Amniotic stem cell (primary cell): ENCODE results near the gene COL18A1.

Source experiments
- DNase-seq: peaks from one replicate; lab custom pipeline; 2025; lab: John Stamatoyannopoulos, UW

Gene COL18A1

DNA sequence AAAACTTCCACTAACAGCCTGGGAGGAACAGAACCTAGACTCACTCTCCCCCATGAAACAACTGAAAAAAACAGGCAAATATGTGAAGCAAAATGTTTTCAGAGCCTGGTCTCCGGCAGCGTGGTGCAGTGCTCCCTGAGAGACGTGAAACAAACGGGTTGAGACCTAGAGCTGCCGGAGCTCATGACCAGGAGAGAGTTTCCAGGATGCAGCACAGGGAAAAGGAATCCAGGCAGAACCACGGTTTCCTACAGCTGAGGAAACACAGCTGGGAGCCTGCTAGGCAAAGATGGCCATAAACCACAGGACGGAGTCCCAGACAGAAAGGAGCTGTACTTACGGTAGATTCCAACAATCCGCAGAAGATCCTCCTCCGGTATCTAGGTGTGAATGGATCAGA is 157.4 kb downstream of the COL18A1 start:
- DNase-seq: no peak

DNA sequence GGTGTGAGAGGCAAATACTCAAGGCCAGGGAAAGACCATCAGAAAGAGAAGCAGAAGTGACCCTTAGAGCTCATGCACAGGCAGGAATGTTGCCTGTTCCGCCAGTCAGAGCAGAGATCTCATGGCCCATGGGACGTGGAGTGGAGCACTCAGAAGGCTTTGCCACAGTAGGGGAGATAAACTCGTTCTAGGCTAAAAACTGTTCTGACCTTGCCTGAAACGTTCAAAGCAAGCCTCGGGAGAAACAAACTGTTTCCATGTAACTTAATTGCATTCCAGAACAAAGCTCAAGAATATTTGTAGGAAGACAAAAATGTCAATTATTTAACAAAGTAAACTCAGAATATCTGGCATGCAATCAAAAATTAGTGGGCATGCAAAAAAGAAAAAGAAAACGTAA is 158.0 kb downstream of the COL18A1 start:
- no peak for DNase-seq
